SU-DHL-6 (cell line): ENCODE measurements around the gene DCAF5.

ENCODE experiments used
- CTCF ChIP-seq: fragments of 200-600 bp; sonication (generic); IDR thresholded peaks from one replicate; pipeline ENCODE4 v1.5.1; 2017; ENCODE audit warnings: antibody characterized with exemption, mild to moderate bottlenecking, low read length, moderate library complexity; ENCODE audit not compliant: insufficient read depth, poor library complexity, severe bottlenecking
- EZH2phosphoT487 ChIP-seq: fragments of 200-600 bp; sonication (generic), shearing (Covaris generic); conservative IDR thresholded peaks from 2 replicates; pipeline ENCODE4 v1.6.1; 2018; ENCODE audit warnings: mild to moderate bottlenecking, antibody characterized with exemption, low read length, moderate library complexity, mixed read lengths

- TF ChIP-seq CTCF (no peak), EZH2phosphoT487 (no peak)
Observed at GRCh38 chr14:69079188-69079742, 73.7 kb downstream of the DCAF5 start.
